DND-41 (cell line): ENCODE data around the gene RCOR1.

Experiments
- CTCF ChIP-seq: IDR thresholded peaks from 2 replicates; pipeline ENCODE4 v1.5.1; 2012; ENCODE audit warnings: borderline replicate concordance, low read length, moderate library complexity, mild to moderate bottlenecking; ENCODE audit not compliant: poor library complexity, severe bottlenecking; ENCODE audit errors: extremely low read depth
- EZH2 ChIP-seq: IDR thresholded peaks from 3 replicates; pipeline ENCODE4 v1.6.1; 2012; ENCODE audit warnings: borderline replicate concordance, low read depth, mild to moderate bottlenecking, moderate library complexity, low read length, inconsistent platforms; ENCODE audit not compliant: severe bottlenecking

- TF ChIP-seq CTCF: no peak
- no peak for TF ChIP-seq EZH2
These were observed 162.2 kb downstream of the RCOR1 start for GRCh38 chr14:102754370-102755262.
